ENCODE measurements around the gene PCSK4. TPM values are rescaled to one million over a fixed set of nuclear protein-coding genes. Genes with fewer than 3 reads are reported as not detected.
"Not testable (repeated sequence)": the region's sequence is repeated elsewhere in the genome, so short reads cannot be mapped to it uniquely, and the experiment has no call there.

The PCSK4 gene
- total RNA-seq, 2 donors from 2014 or later: 13.3 to 16.6 TPM

- no peaks in the 10 kb centered on the region for H3K9me3 Mint-ChIP-seq
- H3K27me3 Mint-ChIP-seq (ENCODE audit: low read depth): peaks cover 30% of the 10 kb centered on the region
- no peak overlapping the region for H3K27ac Mint-ChIP-seq
- H3K4me1 Mint-ChIP-seq (ENCODE audit: low read depth): peaks cover 6% of the 10 kb centered on the region
- no peak overlapping the region for H3K4me3 Mint-ChIP-seq
- DNase-seq (no peak), ATAC-seq (replicated peaks in 1 of 2) (no peak)
- peaks cover 0 to 5% of the 10 kb centered on the region in 2 donors for H3K36me3 Mint-ChIP-seq (ENCODE audit: insufficient read depth in 2 of 2)
Observed at GRCh38 chr19:1526979-1527649, 37.0 kb upstream of the PCSK4 start.

GRCh38 chr19:1526066-1526778 lies 36.1 kb upstream of the PCSK4 start:
- ATAC-seq (replicated peaks in 1 of 2) (no peak), DNase-seq (no peak)
- Mint-ChIP-seq H3K9me3 (no peaks in the 10 kb centered on the region), H3K27ac (no peak overlapping the region), H3K4me1 (ENCODE audit: low read depth) (peaks cover 6% of the 10 kb centered on the region), H3K36me3 (ENCODE audit: insufficient read depth in 2 of 2) (peaks cover 0 to 5% of the 10 kb centered on the region in 2 donors), H3K4me3 (no peak overlapping the region), H3K27me3 (ENCODE audit: low read depth) (peaks cover 34% of the 10 kb centered on the region)

GRCh38 chr19:1525343-1525742 lies 35.2 kb upstream of the PCSK4 start:
- ATAC-seq (replicated peaks in 1 of 2) (no peak), DNase-seq (no peak)
- H3K27me3 Mint-ChIP-seq (ENCODE audit: low read depth): peaks cover 34% of the 10 kb centered on the region
- no peak overlapping the region for H3K4me3 Mint-ChIP-seq
- H3K27ac Mint-ChIP-seq: no peak overlapping the region
- peaks cover 0 to 5% of the 10 kb centered on the region in 2 donors for H3K36me3 Mint-ChIP-seq (ENCODE audit: insufficient read depth in 2 of 2)
- H3K9me3 Mint-ChIP-seq: no peaks in the 10 kb centered on the region
- H3K4me1 Mint-ChIP-seq (ENCODE audit: low read depth): peaks cover 6% of the 10 kb centered on the region

GRCh38 chr19:1524972-1525325 lies 34.8 kb upstream of the PCSK4 start:
- Mint-ChIP-seq H3K27me3 (ENCODE audit: low read depth) (peaks cover 34% of the 10 kb centered on the region), H3K27ac (no peak overlapping the region), H3K4me3 (no peak overlapping the region), H3K4me1 (ENCODE audit: low read depth) (peaks cover 6% of the 10 kb centered on the region), H3K9me3 (no peaks in the 10 kb centered on the region), H3K36me3 (ENCODE audit: insufficient read depth in 2 of 2) (peaks cover 0 to 5% of the 10 kb centered on the region in 2 donors)
- ATAC-seq (replicated peaks in 1 of 2) (no peak), DNase-seq (no peak)

GRCh38 chr19:1524287-1524971 lies 34.3 kb upstream of the PCSK4 start:
- peaks cover 34% of the 10 kb centered on the region for H3K27me3 Mint-ChIP-seq (ENCODE audit: low read depth)
- ATAC-seq (replicated peaks in 1 of 2) (no peak), DNase-seq (no peak)
- peaks cover 6% of the 10 kb centered on the region for H3K4me1 Mint-ChIP-seq (ENCODE audit: low read depth)
- peaks cover 0 to 5% of the 10 kb centered on the region in 2 donors for H3K36me3 Mint-ChIP-seq (ENCODE audit: insufficient read depth in 2 of 2)
- no peak overlapping the region for H3K27ac Mint-ChIP-seq
- peak overlapping the region in 1 of 2 donors; percentile 46 for H3K4me3 Mint-ChIP-seq
- no peaks in the 10 kb centered on the region for H3K9me3 Mint-ChIP-seq

- Mint-ChIP-seq H3K36me3 (ENCODE audit: insufficient read depth in 2 of 2) (peaks cover 0 to 5% of the 10 kb centered on the region in 2 donors), H3K4me3 (peak within 1 kb of the TSS in 1 of 2 donors; percentile 46), H3K9me3 (no peaks in the 10 kb centered on the region), H3K27ac (no peak within 1 kb of the TSS), H3K27me3 (ENCODE audit: low read depth) (peaks cover 34% of the 10 kb centered on the region), H3K4me1 (ENCODE audit: low read depth) (peaks cover 6% of the 10 kb centered on the region)
- no peak for DNase-seq
- ATAC-seq (replicated peaks in 1 of 2): no peak
Observed at GRCh38 chr19:1523412-1524286, 33.5 kb upstream of the PCSK4 start, which contains the start of gene PLK5. Gene PLK5, plus strand, starts transcription at chr19:1524077. Its CDS starts 2,920 bp downstream, at chr19:1526997.

- no peak overlapping the region for H3K27ac Mint-ChIP-seq
- H3K4me3 Mint-ChIP-seq: no peak overlapping the region
- DNase-seq: no peak
- peaks cover 0 to 5% of the 10 kb centered on the region in 2 donors for H3K36me3 Mint-ChIP-seq (ENCODE audit: insufficient read depth in 2 of 2)
- no peak for ATAC-seq (replicated peaks in 1 of 2)
- H3K9me3 Mint-ChIP-seq: no peaks in the 10 kb centered on the region
- peaks cover 34% of the 10 kb centered on the region for H3K27me3 Mint-ChIP-seq (ENCODE audit: low read depth)
- H3K4me1 Mint-ChIP-seq (ENCODE audit: low read depth): peaks cover 6% of the 10 kb centered on the region
Observed at GRCh38 chr19:1522838-1523237, 32.7 kb upstream of the PCSK4 start.

GRCh38 chr19:1522061-1522460 lies 31.9 kb upstream of the PCSK4 start:
- Mint-ChIP-seq H3K27ac (no peak overlapping the region), H3K4me1 (ENCODE audit: low read depth) (peaks cover 6% of the 10 kb centered on the region), H3K27me3 (ENCODE audit: low read depth) (peaks cover 34% of the 10 kb centered on the region), H3K4me3 (no peak overlapping the region), H3K9me3 (no peaks in the 10 kb centered on the region), H3K36me3 (ENCODE audit: insufficient read depth in 2 of 2) (peaks cover 0 to 5% of the 10 kb centered on the region in 2 donors)
- no peak for ATAC-seq (replicated peaks in 1 of 2)
- no peak for DNase-seq

- H3K4me3 Mint-ChIP-seq: no peak overlapping the region
- H3K4me1 Mint-ChIP-seq (ENCODE audit: low read depth): peaks cover 6% of the 10 kb centered on the region
- no peak for DNase-seq
- H3K27me3 Mint-ChIP-seq (ENCODE audit: low read depth): peaks cover 34% of the 10 kb centered on the region
- no peaks in the 10 kb centered on the region for H3K9me3 Mint-ChIP-seq
- no peak overlapping the region for H3K27ac Mint-ChIP-seq
- no peak for ATAC-seq (replicated peaks in 1 of 2)
- H3K36me3 Mint-ChIP-seq (ENCODE audit: insufficient read depth in 2 of 2): peaks cover 0 to 5% of the 10 kb centered on the region in 2 donors
Observed at GRCh38 chr19:1521636-1522035, 31.5 kb upstream of the PCSK4 start.

GRCh38 chr19:1520203-1520780 lies 30.1 kb upstream of the PCSK4 start:
- Mint-ChIP-seq H3K27ac (no peak overlapping the region), H3K9me3 (no peaks in the 10 kb centered on the region), H3K27me3 (ENCODE audit: low read depth) (peaks cover 24% of the 10 kb centered on the region), H3K4me1 (ENCODE audit: low read depth) (peaks cover 6% of the 10 kb centered on the region), H3K36me3 (ENCODE audit: insufficient read depth in 2 of 2) (peaks cover 0 to 5% of the 10 kb centered on the region in 2 donors), H3K4me3 (no peak overlapping the region)
- ATAC-seq (replicated peaks in 1 of 2) (no peak), DNase-seq (no peak)

GRCh38 chr19:1519802-1520201 lies 29.7 kb upstream of the PCSK4 start:
- not testable (repeated sequence) for H3K4me1 Mint-ChIP-seq (ENCODE audit: low read depth); H3K9me3 Mint-ChIP-seq; H3K4me3 Mint-ChIP-seq; ATAC-seq (replicated peaks in 1 of 2); H3K27ac Mint-ChIP-seq; DNase-seq; H3K36me3 Mint-ChIP-seq (ENCODE audit: insufficient read depth in 2 of 2)
- peaks cover 19% of the 10 kb centered on the region for H3K27me3 Mint-ChIP-seq (ENCODE audit: low read depth)

GRCh38 chr19:1518471-1518870 lies 28.3 kb upstream of the PCSK4 start:
- H3K27me3 Mint-ChIP-seq (ENCODE audit: low read depth): peaks cover 11% of the 10 kb centered on the region
- H3K4me1 Mint-ChIP-seq (ENCODE audit: low read depth): no peaks in the 10 kb centered on the region
- no peaks in the 10 kb centered on the region for H3K9me3 Mint-ChIP-seq
- no peaks in the 10 kb centered on the region for H3K36me3 Mint-ChIP-seq (ENCODE audit: insufficient read depth in 2 of 2)
- no peak for ATAC-seq (replicated peaks in 1 of 2)
- H3K4me3 Mint-ChIP-seq: no peak overlapping the region
- no peak overlapping the region for H3K27ac Mint-ChIP-seq
- DNase-seq: no peak

Measured in activated T-cell treated with anti-CD3 and anti-CD28 coated beads, Interleukin-2, amount 50 U/mL, for 72 hours (primary cell).